Stimulated activated effector memory CD8-positive, alpha-beta T cell treated with anti-CD3 and anti-CD28 coated beads, Interleukin-12 subunit alpha, Interleukin-12 subunit beta, amount 100 ng/mL, for 72 hours (primary cell): ENCODE measurements around the gene PIEZO1.
"Not testable (repeated sequence)": the region's sequence is repeated elsewhere in the genome, so short reads cannot be mapped to it uniquely, and the experiment has no call there.

Experiments used
- ATAC-seq: fragments of 150-1000 bp; cut with Tn5 transposase; 2 replicates; pipeline ENCODE4 v1.10.0; 2021
- DNase-seq, 2 donors: peaks; one replicate each; pipeline ENCODE4 v3.0.0; 2021 to 2022; ENCODE audit warnings: low spot score in 2 of 2
- H3K27ac Mint-ChIP-seq: one replicate; pipeline ENCODE4 v1.8.0; 2022; ENCODE audit warnings: mild to moderate bottlenecking, mixed read lengths
- H3K36me3 Mint-ChIP-seq: one replicate; pipeline ENCODE4 v1.8.0; 2022; ENCODE audit warnings: mild to moderate bottlenecking, mixed read lengths
- H3K4me1 Mint-ChIP-seq: one replicate; pipeline ENCODE4 v1.8.0; 2022; ENCODE audit warnings: mixed read lengths
- H3K4me3 Mint-ChIP-seq: one replicate; pipeline ENCODE4 v1.8.0; 2022; ENCODE audit warnings: mild to moderate bottlenecking, mixed read lengths
- H3K9me3 Mint-ChIP-seq: one replicate; pipeline ENCODE4 v1.8.0; 2022; ENCODE audit warnings: mixed read lengths

The PIEZO1 gene

DNA sequence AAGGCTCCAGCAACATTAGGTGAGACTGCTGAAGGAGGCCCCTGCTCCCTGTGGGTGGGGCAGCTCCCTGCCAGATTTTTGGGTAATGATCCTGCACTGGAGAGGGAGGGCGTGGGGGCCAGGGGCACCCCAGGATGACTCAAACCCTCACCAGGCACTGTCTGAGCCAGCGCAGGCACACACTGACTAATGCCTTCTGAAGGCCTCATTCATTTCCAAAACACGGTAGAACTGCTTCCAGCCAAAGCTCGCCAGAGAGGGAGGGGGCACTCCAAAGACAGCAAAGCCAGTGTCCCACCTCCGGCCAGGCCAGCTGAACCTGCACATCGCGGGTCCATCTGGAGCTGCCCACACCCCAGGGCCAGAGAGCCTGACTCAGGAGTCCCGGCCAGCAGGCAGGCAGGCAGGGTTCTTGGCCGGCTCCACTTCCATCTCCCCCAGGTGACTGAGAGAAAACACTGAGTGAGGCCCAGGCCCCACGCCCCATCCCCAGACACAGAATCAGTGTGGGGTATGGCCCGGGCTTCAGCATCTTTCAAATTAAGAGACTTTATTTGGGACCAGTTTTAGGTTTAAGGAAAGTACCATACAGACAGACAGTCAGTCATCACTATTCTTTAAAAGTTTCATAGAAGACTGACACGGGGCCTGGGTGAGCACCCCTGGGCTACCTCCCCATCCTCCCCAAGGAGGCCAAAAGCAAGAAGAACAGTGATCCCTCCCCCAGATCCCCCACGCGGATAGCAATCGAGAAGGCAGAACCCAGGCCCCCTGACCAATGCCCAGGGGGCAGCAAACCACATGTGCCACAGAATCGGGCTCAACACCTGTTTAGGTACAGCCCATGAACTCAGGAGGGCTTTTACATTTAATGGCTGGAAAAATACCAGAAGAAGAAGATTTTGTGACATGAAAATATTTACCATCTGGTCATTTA is 2.3 kb downstream of the PIEZO1 start:
- H3K36me3 Mint-ChIP-seq, result peaks cover 35% of the 10 kb centered on the region
- H3K4me3 Mint-ChIP-seq, result peak overlapping the region; percentile 79
- DNase-seq (peak; percentile 53 to 84), ATAC-seq (peak; percentile 74)
- peak overlapping the region; percentile 98 for H3K27ac Mint-ChIP-seq
- H3K4me1 Mint-ChIP-seq, result peaks cover 58% of the 10 kb centered on the region
- H3K9me3 Mint-ChIP-seq, result no peaks in the 10 kb centered on the region

DNA sequence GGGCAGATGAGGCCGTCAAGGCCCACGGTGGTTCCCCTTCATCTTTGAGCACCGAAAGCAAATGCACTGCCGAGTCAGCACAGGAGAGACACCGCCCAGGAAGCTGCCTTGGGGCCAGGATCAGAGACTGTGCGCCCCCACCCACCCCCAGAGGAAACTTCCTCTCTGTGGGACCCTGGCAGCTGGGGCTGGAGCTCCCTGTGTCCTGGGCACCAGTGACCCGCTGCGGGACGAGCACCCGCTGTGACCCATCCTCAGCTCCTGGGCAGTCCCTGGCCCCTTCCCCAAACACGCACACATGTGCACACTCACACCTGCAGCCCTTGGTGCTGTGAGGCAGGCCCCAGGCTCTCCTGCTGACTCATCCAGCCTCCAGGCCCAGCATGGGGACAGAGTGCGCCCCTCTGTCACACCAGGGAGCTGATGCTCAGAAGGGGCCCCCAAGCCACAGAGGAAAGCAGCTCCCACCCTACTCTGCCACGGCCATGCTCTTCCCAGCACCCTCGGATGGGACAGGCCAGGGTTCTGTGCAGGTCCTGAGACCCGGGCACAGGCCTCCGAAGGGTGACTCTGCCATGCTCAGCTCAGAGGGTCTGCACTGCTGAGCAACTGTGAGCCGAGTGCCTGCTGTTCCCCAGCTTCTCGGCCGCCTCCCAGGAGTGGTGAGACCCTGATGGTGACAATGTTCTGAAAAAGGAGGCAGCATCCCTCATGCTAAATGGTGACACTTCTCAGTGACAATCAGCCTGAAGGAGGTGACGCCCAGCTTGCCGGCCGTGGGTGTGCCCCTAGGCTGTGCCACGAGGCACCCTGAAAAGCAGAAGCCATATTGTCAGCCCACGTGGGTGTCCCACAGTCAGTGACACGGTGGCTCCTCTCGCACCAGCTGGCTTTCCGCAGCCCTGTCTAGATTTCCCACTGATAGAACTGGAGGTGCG is 3.6 kb downstream of the PIEZO1 start:
- peak; percentile 53 to 83 for DNase-seq
- ATAC-seq, result peak; percentile 72
- peaks cover 61% of the 10 kb centered on the region for H3K4me1 Mint-ChIP-seq
- H3K4me3 Mint-ChIP-seq, result peak overlapping the region; percentile 79
- H3K27ac Mint-ChIP-seq, result peak overlapping the region; percentile 98
- peaks cover 46% of the 10 kb centered on the region for H3K36me3 Mint-ChIP-seq
- H3K9me3 Mint-ChIP-seq, result no peaks in the 10 kb centered on the region

DNA sequence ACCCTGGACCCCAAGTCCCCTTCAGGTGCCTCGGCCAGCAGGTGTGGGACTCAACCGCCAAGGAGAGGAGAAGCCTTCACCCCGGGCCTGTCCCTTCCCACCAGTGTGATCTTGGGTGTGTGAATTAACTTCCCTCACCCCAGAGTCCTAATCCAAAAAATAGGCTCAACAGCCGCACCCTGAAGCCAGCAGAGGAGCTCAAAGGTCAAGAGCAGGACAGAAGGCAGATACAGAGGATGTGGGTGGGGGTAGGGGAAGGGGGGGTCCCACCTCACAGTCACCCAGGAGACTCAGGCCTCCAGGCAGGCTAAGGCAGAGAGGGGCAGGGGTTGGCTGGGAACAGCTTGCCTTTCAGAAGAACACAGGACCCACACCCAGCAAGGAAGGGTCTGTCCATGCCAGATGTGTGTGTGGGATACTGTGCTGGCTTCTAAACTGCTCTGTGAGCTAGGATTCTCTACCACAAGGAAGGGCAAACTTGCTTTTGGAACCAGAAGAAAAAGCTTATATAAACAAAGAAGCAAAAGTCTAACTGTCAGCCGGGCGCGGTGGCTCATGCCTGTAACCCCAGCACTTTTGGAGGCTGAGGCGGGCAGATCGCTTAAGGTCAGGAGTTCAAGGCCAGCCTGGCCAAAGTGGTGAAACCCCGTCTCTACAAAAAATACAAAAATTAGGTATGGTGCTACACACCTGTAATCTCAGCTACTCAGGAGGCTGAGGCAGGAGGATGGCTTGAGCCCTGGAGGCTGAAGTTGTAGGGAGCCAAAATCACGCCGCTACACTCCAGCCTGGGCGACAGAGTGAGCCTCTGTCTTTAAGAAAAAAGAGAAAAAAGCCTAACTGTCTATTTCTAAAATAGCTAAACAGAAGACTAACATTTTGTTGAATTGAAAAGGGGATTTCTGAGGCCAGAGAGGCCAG is 4.6 kb downstream of the PIEZO1 start:
- Mint-ChIP-seq H3K9me3 (no peaks in the 10 kb centered on the region), H3K4me1 (peaks cover 61% of the 10 kb centered on the region), H3K36me3 (peaks cover 55% of the 10 kb centered on the region), H3K27ac (peak overlapping the region; percentile 98), H3K4me3 (peak overlapping the region; percentile 79)
- no peak for DNase-seq
- ATAC-seq, result no peak

DNA sequence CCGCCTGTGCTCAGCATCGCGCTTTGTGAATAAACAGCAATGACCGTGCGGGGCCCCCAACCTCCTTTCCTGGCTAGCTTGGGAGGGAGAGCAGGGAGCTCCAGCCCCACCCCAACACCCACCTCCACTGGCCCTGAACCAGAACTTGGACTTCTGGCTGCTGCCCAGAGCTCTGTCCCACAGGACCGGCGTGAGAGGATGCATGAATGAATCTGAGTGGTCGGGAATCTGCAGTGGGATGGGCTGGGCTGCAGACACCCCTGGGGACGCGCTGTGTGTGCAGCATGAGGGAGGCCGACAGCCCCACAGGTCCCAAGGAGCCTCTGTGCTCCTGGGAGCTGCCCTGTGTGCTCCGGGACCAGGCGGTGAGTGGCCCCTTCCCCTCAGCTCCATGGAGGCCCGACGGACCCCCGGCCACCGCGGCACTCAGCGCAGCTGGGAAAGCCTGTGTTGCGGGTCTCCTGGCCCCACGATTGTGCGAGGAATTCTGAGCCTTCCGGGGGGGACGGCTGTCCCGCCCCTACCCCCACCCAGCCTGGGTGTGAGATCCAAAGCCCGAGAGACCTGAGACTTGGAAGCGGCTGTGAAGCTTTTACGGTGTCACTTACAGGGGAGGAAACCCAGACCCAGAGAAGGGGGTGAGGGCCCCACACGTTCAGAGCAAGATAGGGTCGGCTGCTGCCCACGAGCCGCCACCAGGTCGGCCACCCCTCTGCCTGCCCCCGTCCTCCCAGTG is 5.4 kb downstream of the PIEZO1 start:
- Mint-ChIP-seq H3K4me3 (peak overlapping the region; percentile 79), H3K4me1 (peaks cover 66% of the 10 kb centered on the region), H3K27ac (peak overlapping the region; percentile 98), H3K9me3 (no peaks in the 10 kb centered on the region), H3K36me3 (peaks cover 58% of the 10 kb centered on the region)
- DNase-seq (no peak), ATAC-seq (no peak)

DNA sequence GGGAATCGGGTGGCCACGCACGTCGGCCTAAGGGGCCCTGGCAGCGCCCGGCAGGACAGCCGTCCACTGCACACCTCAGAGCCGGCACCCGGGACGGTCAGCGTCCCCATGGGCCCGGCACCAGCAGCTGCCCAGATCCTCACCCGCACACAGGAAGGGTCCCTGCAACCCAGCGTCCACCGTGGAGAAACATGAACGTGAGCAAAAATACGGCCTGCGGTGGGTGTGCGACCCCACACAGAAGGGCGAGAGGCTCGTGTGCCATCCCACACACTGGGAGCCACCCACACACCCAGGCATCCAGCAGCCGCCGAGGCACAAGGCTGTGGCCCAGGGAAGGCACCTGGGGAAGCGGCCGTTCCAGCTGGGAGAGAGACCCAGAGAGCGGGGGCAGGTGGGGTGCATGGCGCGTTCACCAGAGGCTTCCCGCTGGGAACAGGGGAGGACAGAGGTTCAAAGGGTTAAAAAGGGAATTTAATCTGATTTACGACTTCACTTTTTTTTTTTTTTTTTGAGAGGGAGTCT is 6.4 kb downstream of the PIEZO1 start:
- no peaks in the 10 kb centered on the region for H3K9me3 Mint-ChIP-seq
- ATAC-seq, result no peak
- H3K27ac Mint-ChIP-seq, result peak overlapping the region; percentile 82
- peaks cover 72% of the 10 kb centered on the region for H3K4me1 Mint-ChIP-seq
- peak overlapping the region; percentile 79 for H3K4me3 Mint-ChIP-seq
- peaks cover 68% of the 10 kb centered on the region for H3K36me3 Mint-ChIP-seq
- DNase-seq, result no peak

DNA sequence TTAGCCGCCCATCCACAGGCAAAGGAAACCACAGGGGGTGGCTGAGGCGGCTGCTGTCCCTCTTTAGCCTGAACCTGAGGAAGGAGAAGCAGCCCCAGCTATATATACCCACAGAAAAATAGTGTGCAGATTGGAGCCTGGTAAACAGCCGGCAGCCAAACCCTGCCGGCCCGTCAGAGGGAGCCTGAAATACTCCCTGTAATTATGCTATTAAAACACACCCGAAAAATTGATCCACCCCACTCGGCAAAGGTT is 6.8 kb downstream of the PIEZO1 start:
- ATAC-seq (no peak), DNase-seq (no peak)
- Mint-ChIP-seq H3K36me3 (peaks cover 68% of the 10 kb centered on the region), H3K4me1 (peaks cover 72% of the 10 kb centered on the region), H3K4me3 (peak overlapping the region; percentile 79), H3K27ac (peak overlapping the region; percentile 82), H3K9me3 (no peaks in the 10 kb centered on the region)

DNA sequence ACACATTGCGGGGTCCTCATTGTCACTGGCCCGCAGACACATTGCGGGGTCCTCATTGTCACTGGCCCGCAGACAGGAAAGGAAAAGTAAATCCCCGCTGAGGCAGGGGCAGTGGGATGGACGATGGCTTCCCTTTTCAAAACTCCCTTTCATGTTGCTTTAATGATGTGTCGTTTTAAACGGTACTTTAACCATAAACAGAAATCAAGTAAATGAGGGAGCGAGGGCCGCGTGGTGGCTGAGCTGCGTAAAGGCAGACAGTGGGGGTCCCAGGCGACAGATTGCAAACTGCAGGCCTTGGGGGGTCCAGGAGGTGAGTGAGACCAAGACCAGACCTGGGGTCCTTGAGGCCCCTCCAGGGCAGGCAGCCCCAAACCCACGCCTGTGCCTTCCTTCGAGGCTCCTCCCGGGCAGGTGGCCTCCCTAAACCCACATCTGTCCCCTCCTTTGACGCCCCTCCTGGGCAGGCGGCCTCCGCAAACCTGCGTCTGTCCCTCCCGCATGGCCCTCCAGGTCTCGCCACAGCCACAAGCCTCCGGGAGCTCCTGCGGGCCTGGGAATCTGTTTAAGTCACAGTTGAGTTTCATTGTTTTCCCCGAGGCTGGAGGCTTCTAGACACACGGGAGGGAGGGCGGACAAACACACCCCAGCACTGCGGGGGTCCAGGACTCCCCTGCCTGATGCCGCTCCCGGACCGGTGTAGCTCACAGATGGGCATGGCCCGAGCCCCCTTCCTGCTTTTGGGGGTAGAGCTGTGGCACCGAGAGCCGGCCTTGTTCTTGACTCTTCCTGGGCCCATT is 7.3 kb downstream of the PIEZO1 start:
- Mint-ChIP-seq H3K9me3 (no peaks in the 10 kb centered on the region), H3K4me1 (peaks cover 68% of the 10 kb centered on the region), H3K4me3 (peak overlapping the region; percentile 79), H3K36me3 (peaks cover 62% of the 10 kb centered on the region), H3K27ac (peak overlapping the region; percentile 82)
- DNase-seq, result no peak
- ATAC-seq, result no peak

DNA sequence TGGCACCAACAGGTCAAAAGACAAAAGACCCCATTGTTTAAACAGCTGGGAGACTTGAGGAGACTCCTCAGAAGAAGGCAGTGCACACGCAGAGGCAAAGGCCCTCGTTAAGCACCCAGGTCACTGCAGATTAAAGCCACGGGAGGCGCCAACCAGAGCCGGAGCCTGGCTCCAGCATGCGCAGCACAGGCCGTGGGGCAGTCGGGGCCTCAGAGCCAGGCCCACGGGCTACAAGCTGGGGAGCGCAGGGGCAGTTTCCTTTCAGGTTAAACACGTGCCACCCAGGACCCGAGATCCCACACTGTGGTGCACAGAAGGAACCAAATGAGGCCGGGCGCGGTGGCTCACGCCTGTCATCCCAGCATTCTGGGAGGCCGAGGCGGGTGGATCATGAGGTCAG is 9.2 kb downstream of the PIEZO1 start:
- H3K36me3 Mint-ChIP-seq, result peaks cover 54% of the 10 kb centered on the region
- DNase-seq (no peak), ATAC-seq (no peak)
- H3K4me1 Mint-ChIP-seq, result peaks cover 49% of the 10 kb centered on the region
- H3K4me3 Mint-ChIP-seq, result no peak overlapping the region
- no peaks in the 10 kb centered on the region for H3K9me3 Mint-ChIP-seq
- peak overlapping the region; percentile 84 for H3K27ac Mint-ChIP-seq

DNA sequence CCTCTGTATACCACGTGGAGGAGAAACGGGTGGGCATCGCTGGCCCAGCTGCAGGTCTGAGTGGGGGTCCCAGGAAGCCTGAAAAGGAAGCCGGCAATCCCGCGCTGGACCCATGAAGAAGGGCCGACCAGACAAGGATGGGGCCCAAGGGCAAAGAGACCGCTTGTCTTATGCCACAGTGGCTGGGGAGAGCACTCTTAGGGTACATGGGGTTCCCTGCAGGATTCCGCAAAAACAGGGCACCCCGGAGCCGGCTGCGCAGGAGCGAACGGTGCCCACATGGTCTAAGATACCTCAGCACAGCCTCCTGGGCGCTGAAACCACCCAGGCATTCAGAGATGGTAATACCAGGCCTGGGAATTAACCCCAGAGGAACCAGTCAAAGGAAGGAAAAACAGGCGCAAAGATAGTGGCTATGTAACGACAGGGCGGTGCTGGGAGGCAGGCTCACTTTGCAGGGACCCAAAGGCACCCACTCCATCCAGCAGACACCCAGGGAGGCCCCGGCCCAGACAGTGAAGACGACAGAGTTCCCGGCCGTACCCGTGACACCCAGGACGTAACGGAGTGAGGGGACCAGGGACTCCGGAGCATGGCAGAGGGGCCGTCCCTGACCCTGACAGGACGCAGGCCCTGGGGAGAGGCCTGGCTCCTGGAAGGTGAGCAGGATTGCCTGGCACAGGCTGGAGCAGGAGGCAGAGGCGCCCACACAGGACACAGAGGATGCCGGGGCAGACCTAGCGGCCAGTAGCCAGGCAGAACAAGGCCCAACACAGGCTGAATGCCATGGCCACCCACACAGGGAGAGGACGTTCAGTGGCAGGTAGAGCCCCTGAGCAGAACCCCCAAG is 10.3 kb downstream of the PIEZO1 start:
- ATAC-seq (no peak), DNase-seq (no peak)
- Mint-ChIP-seq H3K27ac (peak overlapping the region; percentile 84), H3K9me3 (no peaks in the 10 kb centered on the region), H3K36me3 (peaks cover 48% of the 10 kb centered on the region), H3K4me1 (peaks cover 47% of the 10 kb centered on the region), H3K4me3 (no peak overlapping the region)

DNA sequence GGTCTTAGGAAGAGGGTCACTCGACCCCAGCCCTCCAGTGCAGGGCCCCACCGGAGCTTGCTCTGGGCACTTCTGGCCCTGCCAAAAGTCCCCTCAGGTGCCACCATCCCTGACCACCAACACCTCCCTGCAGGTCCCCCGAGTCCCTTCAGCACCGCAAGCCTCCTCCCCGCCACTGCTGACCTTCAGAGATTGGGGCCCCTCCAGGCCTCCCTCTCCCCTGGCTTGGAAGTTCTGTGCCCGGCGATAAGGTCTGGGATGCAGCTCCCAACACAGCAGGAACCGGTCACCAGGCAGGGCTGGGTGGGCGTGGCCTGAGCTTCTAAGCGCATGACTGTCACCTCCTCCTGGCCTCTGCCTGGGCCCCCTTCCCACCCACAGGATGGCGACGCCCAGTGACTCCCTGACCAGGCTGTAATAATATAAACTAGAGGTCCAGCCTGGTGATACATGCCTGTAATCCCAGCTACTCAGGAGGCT is 11.2 kb downstream of the PIEZO1 start:
- no peaks in the 10 kb centered on the region for H3K9me3 Mint-ChIP-seq
- peak overlapping the region; percentile 84 for H3K27ac Mint-ChIP-seq
- peaks cover 57% of the 10 kb centered on the region for H3K36me3 Mint-ChIP-seq
- no peak overlapping the region for H3K4me3 Mint-ChIP-seq
- ATAC-seq, result no peak
- peaks cover 48% of the 10 kb centered on the region for H3K4me1 Mint-ChIP-seq
- DNase-seq, result no peak

DNA sequence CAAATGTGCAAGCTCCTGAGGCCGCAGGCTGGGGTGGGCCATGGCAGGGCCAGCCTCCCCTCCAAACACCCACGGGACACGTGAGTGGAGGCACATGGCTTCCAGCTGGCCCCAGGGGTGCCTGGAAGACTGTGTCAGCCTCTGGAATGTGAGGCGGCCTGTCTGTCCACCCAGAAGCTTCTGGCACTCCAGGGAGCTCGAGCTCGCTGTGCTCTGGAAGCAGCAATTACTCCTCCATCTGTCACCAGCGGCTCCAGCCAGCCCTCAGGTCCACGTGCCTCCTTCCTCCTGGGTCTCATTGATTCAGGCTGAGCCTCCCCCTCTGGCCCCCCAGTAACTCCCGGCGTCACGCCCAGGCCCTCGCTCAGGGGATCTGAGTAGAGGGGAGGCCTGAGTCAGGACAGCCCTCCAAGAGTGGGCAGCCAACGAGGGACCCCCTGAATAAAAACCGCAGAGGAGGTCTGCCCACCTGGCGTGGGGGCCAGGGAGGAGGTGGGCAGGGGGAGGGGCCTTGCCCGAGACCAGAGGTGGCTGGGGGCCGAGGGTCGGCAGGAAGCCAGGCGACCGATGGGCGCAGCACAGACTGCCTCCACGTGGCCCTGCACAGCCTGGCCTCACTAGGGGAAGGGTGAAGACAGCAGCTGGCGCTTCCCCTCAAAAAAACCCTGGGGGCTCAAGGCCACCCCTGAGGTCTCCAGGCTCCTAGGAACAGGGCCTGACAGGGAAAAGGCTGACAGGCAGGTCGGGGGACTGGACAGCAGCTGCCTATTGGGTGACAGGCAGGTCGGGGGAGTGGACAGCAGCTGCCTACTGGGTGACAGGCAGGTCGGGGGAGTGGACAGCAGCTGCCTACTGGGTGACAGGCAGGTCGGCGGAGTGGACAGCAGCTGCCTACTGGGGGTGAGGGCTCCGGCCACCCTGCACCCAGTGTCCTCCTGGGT is 11.9 kb downstream of the PIEZO1 start:
- ATAC-seq (no peak), DNase-seq (no peak)
- H3K4me1 Mint-ChIP-seq, result peaks cover 45% of the 10 kb centered on the region

DNA sequence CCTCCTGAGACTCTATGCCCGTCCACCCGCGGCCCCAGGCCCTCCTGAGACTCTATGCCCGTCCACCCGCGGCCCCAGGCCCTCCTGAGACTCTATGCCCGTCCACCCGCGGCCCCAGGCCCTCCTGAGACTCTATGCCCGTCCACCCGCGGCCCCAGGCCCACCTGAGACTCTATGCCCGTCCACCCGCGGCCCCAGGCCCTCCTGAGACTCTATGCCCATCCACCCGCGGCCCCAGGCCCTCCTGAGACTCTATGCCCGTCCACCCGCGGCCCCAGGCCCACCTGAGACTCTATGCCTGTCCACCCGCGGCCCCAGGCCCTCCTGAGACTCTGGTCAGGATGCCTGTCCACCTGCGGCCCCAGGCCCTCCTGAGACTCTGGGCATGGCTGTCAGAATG is 13.2 kb downstream of the PIEZO1 start:
- peaks cover 50% of the 10 kb centered on the region for H3K4me1 Mint-ChIP-seq
- DNase-seq, ATAC-seq, H3K4me3 Mint-ChIP-seq, H3K27ac Mint-ChIP-seq, H3K9me3 Mint-ChIP-seq: not testable (repeated sequence)
- H3K36me3 Mint-ChIP-seq, result peaks cover 41% of the 10 kb centered on the region

More for the DNA sequence above, 11.9 kb downstream of the PIEZO1 start:
- Mint-ChIP-seq H3K4me3 (no peak overlapping the region), H3K27ac (peak overlapping the region; percentile 84), H3K9me3 (no peaks in the 10 kb centered on the region), H3K36me3 (peaks cover 53% of the 10 kb centered on the region)
